ENCODE data around the gene ARHGEF37.
A peak's percentile ranks its signal among the peaks of the same experiment; 100 is the strongest.
"Not testable (repeated sequence)": the region's sequence is repeated elsewhere in the genome, so short reads cannot be mapped to it uniquely, and the experiment has no call there.

The ARHGEF37 gene

DNA sequence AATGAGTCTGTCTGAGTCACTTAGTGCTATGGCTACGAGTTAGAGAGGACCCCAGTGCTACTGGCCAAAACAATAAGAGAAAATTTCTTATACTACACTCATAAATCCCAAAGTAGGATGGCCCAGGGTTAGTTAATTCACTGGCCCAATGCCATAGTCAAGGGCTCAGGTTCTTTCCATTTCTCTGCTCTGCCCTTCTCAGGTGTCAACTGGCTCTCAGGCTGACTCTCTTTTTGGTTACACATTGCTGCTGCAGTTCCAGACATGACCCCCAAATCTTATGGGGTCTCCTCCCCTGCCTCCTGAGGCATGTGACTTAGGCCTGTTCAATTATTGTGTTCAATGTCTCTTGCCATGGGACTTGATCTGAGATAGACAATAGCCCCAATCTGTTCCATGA is 70.4 kb downstream of the ARHGEF37 start:
- no peak for DNase-seq

GRCh38 chr5:149652697-149653096 is 71.4 kb downstream of the ARHGEF37 start:
- no peak for DNase-seq

GRCh38 chr5:149654231-149654630 is 72.9 kb downstream of the ARHGEF37 start:
- DNase-seq, result no peak

DNA sequence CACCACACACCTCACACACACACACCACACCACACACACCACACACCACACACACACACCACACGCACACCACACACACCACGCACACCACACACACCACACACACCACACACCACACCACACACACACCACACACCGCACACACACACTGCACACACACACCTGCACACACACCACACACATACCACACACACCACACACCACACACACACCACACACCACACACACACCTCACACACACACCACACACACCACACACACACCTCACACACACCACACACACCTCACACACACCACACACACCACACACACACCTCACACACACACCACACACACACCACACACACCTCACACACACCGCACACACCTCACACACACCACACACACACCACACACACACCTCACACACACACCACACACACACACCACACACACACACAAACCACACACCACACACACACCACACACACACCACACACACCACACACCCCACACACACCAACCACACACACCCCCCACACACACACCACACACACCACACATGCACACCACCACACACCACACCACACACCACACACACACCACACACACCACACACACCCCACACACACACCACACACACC is 73.7 kb downstream of the ARHGEF37 start:
- no peak for DNase-seq

GRCh38 chr5:149656576-149657182 is 75.4 kb downstream of the ARHGEF37 start:
- DNase-seq, result peak; percentile 27 to 58

GRCh38 chr5:149657324-149657723 is 76.0 kb downstream of the ARHGEF37 start:
- no peak for DNase-seq

GRCh38 chr5:149658299-149658698 is 77.0 kb downstream of the ARHGEF37 start:
- DNase-seq, result no peak

GRCh38 chr5:149664083-149664482 is 82.8 kb downstream of the ARHGEF37 start:
- DNase-seq, result no peak

DNA sequence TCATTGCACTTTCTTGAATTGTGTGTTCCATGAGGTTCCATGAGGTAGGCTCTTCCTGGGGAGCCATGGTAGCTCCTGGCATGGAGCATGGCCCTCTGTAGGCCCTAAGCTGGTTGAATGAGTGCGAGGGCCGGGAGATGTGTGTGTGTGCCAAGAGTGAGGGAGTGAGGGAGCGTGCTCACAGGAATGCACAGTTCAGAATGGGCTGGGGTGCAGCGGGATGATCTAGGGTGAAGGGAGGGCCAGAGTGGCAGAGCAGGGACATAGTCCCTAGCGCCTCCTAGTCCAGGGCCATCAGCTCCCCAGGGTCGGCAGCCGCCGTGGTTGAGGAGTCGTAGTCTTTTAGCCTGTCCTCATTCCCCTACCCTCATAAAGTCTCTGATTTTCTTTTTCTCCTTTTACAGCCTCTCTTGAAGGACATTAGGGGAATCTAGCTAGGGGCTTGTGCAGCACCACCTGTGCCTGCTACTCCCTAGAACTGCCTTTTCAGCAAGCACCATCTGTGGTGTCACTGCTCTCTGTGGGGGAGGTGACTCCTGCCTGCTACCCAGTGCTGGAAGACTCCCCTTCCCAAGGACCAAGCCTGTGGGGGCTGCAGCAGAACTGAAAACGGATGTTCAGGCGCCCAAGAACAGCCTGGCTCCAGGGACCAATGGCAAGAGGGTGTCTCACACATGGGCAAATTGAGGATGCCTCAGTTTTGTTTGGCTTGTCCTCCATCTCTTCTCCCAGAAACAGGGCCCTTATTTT is 83.5 kb downstream of the ARHGEF37 start:
- no peak for DNase-seq

DNA sequence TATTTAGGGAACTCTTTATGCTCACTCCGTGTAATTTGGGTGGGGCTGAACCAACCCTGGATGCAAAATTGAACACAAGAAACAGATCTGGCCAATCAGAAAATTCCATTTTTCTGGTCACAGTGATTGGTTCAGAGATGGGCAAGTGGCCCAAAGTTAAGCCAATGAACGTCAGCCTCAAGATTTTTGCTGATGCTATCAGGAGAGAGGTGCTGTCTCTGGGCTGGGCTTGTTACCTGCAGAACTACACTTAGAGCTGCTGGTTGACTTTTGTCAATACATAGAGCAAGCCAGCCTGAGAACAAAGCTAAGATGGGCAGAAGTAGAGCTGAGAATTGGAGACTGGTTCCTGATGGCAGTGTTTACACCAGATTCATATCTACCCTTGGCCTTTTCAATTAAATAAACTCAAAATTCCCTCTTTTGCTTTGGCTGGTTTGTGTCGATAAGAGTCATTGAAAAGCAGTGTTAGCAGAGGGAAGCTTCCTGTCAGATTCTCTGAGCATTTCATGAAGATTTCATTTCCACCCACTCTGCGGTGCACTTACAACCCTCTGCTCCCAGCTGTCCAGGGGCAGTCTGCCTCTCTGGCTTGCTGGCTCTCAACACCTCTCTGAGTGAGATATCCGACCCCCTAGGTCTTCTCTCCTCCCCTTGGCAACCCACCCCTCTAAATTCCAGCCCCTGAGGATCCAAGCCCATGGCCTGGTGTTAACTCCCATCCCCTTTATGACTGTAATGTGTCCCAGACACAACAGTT is 84.3 kb downstream of the ARHGEF37 start:
- no peak for DNase-seq

DNA sequence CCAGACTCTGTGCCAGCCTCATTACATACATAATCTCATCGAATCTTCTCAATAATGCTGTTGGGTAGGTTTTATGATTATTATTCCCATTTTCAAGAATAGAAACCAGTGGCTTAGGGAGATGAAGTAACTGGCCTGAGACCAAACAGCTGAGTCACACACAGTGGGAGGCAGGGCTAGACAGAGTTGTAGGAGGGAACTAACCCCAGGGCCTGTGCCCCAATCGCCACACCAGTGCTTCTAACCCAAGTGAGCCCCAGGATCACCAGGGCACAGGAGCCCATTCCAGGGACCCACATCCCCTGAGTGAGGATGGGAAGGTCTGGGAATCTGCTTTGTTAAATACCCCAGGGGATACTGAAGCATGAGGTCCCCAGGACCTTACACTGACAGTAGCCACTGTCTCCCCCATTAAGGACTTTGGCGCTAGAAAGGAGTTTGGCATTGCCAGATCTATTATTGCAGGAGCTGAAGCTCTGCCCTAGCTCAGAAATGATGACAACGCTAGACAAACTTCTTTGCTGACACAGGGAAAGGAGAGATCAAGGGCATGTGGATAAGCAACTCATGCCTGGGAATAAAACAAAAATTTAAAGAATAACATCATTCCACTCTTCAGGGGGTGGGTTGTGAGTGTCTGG is 85.0 kb downstream of the ARHGEF37 start:
- no peak for DNase-seq

DNA sequence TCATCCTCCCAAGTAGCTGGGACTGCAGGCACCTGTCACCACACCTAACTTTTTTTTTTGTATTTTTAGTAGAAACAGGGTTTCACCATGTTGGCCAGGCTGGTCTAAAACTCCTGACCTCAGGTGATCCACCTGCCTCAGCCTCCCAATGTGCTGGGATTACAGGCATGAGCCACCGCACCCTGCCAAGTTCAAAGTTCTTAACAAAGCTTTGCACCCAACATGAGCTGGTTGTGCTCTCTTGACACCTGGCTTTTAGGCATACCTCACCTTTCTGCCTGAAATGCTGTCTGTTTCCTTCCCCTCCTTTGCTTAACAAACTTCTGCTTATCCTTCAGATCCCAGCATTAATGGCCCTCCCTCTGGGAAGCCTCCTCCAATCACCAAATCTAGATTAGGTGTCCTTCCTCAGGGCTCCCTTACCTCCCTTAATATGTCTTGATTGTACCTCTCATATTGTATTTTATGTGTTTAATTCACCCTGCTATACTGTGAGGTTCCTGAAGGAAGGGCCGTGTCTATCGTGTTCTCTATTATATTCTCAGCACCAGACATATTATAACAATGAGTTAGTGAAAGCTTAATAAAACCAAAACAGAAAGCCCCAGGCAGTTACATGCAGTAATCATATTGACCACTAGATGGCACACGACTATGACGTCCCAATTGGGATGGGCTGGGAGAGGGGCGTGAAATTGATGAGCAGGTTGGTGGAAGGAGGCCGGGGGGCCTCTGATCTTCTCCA is 86.0 kb downstream of the ARHGEF37 start:
- DNase-seq, result peak; percentile 20 to 29

- no peak for DNase-seq
Observed at GRCh38 chr5:149667829-149668330, 86.6 kb downstream of the ARHGEF37 start.

DNA sequence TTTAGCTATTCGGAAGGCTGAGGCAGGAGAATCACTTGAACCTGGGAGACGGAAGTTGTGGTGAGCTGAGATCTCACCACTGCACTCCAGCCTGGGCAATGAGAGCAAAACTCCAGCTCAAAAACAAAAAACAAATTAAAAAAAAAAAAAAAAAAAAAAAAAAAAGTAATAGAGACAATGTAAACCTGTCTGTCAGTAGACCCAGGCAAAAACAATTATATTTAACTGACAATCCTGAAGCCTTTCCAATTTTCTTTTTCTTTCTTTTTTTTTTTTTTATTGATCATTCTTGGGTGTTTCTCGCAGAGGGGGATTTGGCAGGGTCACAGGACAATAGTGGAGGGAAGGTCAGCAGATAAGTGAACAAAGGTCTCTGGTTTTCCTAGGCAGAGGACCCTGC is 88.0 kb downstream of the ARHGEF37 start:
- not testable (repeated sequence) for DNase-seq

GRCh38 chr5:149671544-149671943 is 90.2 kb downstream of the ARHGEF37 start:
- DNase-seq, result no peak

- DNase-seq, result no peak
Observed at GRCh38 chr5:149672701-149673476, 91.6 kb downstream of the ARHGEF37 start.

GRCh38 chr5:149674686-149675085 is 93.4 kb downstream of the ARHGEF37 start:
- no peak for DNase-seq

DNA sequence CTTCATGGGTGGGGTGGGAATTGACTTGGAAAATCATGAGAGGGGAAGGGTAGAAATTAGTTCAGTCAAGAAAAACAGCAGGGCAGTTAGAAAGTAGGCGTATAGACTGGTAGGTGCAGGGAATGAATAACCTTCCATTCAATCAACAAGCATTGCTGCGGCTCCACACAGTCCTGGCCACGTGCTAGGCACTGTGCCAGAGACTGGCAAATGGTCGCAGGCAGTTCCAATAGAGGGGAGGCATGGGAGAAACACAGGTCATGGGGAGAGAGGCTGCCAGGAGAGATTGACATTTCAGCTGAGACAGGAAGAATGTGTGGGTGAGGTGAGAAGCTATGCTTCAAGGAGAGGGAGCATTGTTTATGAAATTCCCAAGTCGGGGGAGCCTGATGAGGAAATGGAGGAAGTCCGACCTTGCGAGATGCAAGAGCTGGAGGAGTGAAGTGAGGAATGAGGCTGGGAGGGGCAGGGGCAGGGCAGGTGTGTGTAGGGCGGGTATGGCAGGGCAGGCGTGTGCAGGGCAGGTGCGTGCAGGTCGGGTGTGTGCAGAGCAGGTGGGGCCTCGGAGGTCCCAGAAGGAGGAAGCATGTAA is 94.4 kb downstream of the ARHGEF37 start:
- DNase-seq, result no peak

DNA sequence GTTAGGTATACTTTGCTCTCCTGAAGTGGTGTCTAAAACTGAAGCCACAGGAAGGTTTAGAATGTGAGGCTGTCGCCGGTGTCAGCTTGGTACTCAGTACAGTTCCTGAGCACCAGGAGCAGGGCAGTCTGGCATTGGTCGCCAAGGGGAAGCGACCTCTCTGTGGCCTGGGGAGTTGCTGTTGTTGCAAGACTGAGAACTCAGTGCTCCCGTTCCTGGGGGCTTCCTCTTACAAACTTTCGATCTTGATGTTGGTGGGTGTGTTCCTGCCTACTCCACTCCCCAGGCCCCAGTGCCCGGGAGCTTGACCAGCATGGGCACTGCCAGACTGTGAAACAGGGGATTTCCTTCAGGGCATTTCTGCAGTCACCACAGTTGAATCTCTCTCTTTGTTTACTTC is 96.4 kb downstream of the ARHGEF37 start:
- DNase-seq, result no peak

DNA sequence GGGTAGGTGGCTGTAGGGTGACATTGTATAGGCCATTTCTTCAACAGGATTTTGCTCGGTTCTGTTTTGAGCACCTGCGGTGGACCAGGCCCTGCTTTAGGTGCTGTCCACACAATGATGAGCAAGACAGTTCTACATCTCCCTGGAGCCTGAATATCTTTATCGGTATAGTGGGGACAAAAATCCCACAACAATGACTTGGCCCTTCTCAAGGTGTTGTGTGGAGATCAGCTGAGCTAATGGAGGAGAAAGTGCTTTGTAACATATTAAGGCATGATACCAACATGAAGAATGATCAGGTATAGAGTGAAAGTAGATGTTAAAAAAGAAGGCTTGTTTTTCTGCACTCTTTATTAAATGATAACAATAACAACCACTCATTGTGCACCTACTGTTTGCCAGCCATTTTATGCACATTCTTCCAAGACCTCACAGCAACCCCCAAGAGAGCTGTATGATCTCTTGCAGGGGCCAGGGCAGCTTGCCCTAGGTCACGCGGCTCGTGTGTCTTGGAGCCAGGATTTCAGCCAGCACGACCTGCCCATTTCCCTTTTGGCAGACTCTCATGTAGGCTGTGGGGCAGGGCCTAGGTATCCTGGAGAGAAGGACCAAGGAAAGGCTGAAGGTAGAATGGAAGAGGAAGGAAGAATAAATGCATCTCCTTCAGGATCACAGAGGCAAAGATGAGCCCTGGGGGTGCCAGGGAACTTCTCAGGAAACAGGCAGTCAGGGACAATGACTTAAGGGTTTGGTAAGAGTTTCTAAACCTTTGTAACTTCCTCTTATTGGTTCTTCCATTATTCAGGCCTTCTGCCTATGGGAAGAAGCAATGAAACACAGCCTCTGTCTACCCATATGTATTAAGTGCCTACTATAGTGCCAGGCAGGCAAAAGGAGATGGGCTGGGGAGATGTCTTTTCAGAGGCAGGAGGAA is 98.8 kb downstream of the ARHGEF37 start:
- DNase-seq, result no peak
